Measurements from ENCODE around the gene NSUN6. TPM values are rescaled to one million over a fixed set of nuclear protein-coding genes. Genes with fewer than 3 reads are reported as not detected.

The NSUN6 gene
- polyA plus RNA-seq (2013, experiment 1 of 4): 18.5 TPM
- 22.2 TPM for polyA plus RNA-seq (2013, experiment 2 of 4)
- 18.6 TPM for polyA plus RNA-seq (2013, experiment 3 of 4)
- polyA plus RNA-seq (2013, experiment 4 of 4): 18.9 TPM

- WGBS, 2 experiments: 1% methylated on average over 39 of the region's 39 CpGs
- Histone ChIP-seq H3K4me1 (ENCODE audit: control insufficient read depth, insufficient read depth, low read length) (peaks cover 10% of the 10 kb centered on the region), H3K36me3 (ENCODE audit: control insufficient read depth, insufficient read depth, low read length) (no peaks in the 10 kb centered on the region), H3K27ac (ENCODE audit: insufficient read depth, low read depth, low read length, poor library complexity, severe bottlenecking) (peak within 1 kb of the TSS; percentile 60), H3K9me3 (ENCODE audit: control insufficient read depth, low read length) (no peaks in the 10 kb centered on the region), H3K4me3 (ENCODE audit: insufficient read depth, low read depth, low read length) (peak within 1 kb of the TSS; percentile 70), H3K27me3 (ENCODE audit: control insufficient read depth, insufficient read depth, low read length, poor library complexity, severe bottlenecking) (no peaks in the 10 kb centered on the region)
Observed at GRCh38 chr10:18651324-18652007, at the start of gene NSUN6. Gene NSUN6 (minus strand): TSS chr10:18651587. CDS start chr10:18651203, 384 bp downstream.

GRCh38 chr10:18699849-18700840 lies 48.8 kb upstream of the NSUN6 start:
- no peaks in the 10 kb centered on the region for H3K36me3 ChIP-seq (ENCODE audit: control insufficient read depth, insufficient read depth, low read length)
- H3K4me1 ChIP-seq (ENCODE audit: control insufficient read depth, insufficient read depth, low read length): no peaks in the 10 kb centered on the region
- WGBS, 2 experiments: 91 to 92% methylated on average over 6 of the region's 6 CpGs
- H3K4me3 ChIP-seq (ENCODE audit: insufficient read depth, low read depth, low read length): no peak overlapping the region
- no peak overlapping the region for H3K27ac ChIP-seq (ENCODE audit: insufficient read depth, low read depth, low read length, poor library complexity, severe bottlenecking)
- H3K9me3 ChIP-seq (ENCODE audit: control insufficient read depth, low read length): no peaks in the 10 kb centered on the region
- H3K27me3 ChIP-seq (ENCODE audit: control insufficient read depth, insufficient read depth, low read length, poor library complexity, severe bottlenecking): no peaks in the 10 kb centered on the region

- 91 to 95% methylated on average over 6 of the region's 6 CpGs for WGBS, 2 experiments
- H3K4me3 ChIP-seq (ENCODE audit: insufficient read depth, low read depth, low read length): no peak overlapping the region
- H3K36me3 ChIP-seq (ENCODE audit: control insufficient read depth, insufficient read depth, low read length): no peaks in the 10 kb centered on the region
- H3K4me1 ChIP-seq (ENCODE audit: control insufficient read depth, insufficient read depth, low read length): no peaks in the 10 kb centered on the region
- H3K27me3 ChIP-seq (ENCODE audit: control insufficient read depth, insufficient read depth, low read length, poor library complexity, severe bottlenecking): no peaks in the 10 kb centered on the region
- no peak overlapping the region for H3K27ac ChIP-seq (ENCODE audit: insufficient read depth, low read depth, low read length, poor library complexity, severe bottlenecking)
- no peaks in the 10 kb centered on the region for H3K9me3 ChIP-seq (ENCODE audit: control insufficient read depth, low read length)
Observed at GRCh38 chr10:18690541-18690940, 39.2 kb upstream of the NSUN6 start.

- no peaks in the 10 kb centered on the region for H3K27me3 ChIP-seq (ENCODE audit: control insufficient read depth, insufficient read depth, low read length, poor library complexity, severe bottlenecking)
- WGBS, 2 experiments: no CpG with 5 or more reads among the region's 3 CpGs
- H3K9me3 ChIP-seq (ENCODE audit: control insufficient read depth, low read length): no peaks in the 10 kb centered on the region
- no peak overlapping the region for H3K4me3 ChIP-seq (ENCODE audit: insufficient read depth, low read depth, low read length)
- H3K4me1 ChIP-seq (ENCODE audit: control insufficient read depth, insufficient read depth, low read length): no peaks in the 10 kb centered on the region
- H3K27ac ChIP-seq (ENCODE audit: insufficient read depth, low read depth, low read length, poor library complexity, severe bottlenecking): no peak overlapping the region
- H3K36me3 ChIP-seq (ENCODE audit: control insufficient read depth, insufficient read depth, low read length): no peaks in the 10 kb centered on the region
Observed at GRCh38 chr10:18689498-18689897, 38.1 kb upstream of the NSUN6 start.

- Histone ChIP-seq H3K27me3 (ENCODE audit: control insufficient read depth, insufficient read depth, low read length, poor library complexity, severe bottlenecking) (no peaks in the 10 kb centered on the region), H3K9me3 (ENCODE audit: control insufficient read depth, low read length) (no peaks in the 10 kb centered on the region), H3K27ac (ENCODE audit: insufficient read depth, low read depth, low read length, poor library complexity, severe bottlenecking) (no peak overlapping the region), H3K36me3 (ENCODE audit: control insufficient read depth, insufficient read depth, low read length) (no peaks in the 10 kb centered on the region), H3K4me1 (ENCODE audit: control insufficient read depth, insufficient read depth, low read length) (no peaks in the 10 kb centered on the region), H3K4me3 (ENCODE audit: insufficient read depth, low read depth, low read length) (no peak overlapping the region)
- 90 to 99% methylated on average over 5 of the region's 5 CpGs for WGBS, 2 experiments
Observed at GRCh38 chr10:18687706-18688105, 36.3 kb upstream of the NSUN6 start.

- Histone ChIP-seq H3K27me3 (ENCODE audit: control insufficient read depth, insufficient read depth, low read length, poor library complexity, severe bottlenecking) (no peaks in the 10 kb centered on the region), H3K27ac (ENCODE audit: insufficient read depth, low read depth, low read length, poor library complexity, severe bottlenecking) (no peak overlapping the region), H3K9me3 (ENCODE audit: control insufficient read depth, low read length) (no peaks in the 10 kb centered on the region), H3K4me1 (ENCODE audit: control insufficient read depth, insufficient read depth, low read length) (no peaks in the 10 kb centered on the region), H3K4me3 (ENCODE audit: insufficient read depth, low read depth, low read length) (no peak overlapping the region), H3K36me3 (ENCODE audit: control insufficient read depth, insufficient read depth, low read length) (no peaks in the 10 kb centered on the region)
- WGBS, 2 experiments: 92 to 94% methylated on average over 7 of the region's 7 CpGs
Observed at GRCh38 chr10:18687195-18687594, 35.8 kb upstream of the NSUN6 start.

GRCh38 chr10:18685555-18685954 lies 34.2 kb upstream of the NSUN6 start:
- WGBS, 2 experiments: 88 to 93% methylated on average over 7 of the region's 7 CpGs
- Histone ChIP-seq H3K9me3 (ENCODE audit: control insufficient read depth, low read length) (no peaks in the 10 kb centered on the region), H3K27ac (ENCODE audit: insufficient read depth, low read depth, low read length, poor library complexity, severe bottlenecking) (no peak overlapping the region), H3K36me3 (ENCODE audit: control insufficient read depth, insufficient read depth, low read length) (no peaks in the 10 kb centered on the region), H3K4me3 (ENCODE audit: insufficient read depth, low read depth, low read length) (no peak overlapping the region), H3K27me3 (ENCODE audit: control insufficient read depth, insufficient read depth, low read length, poor library complexity, severe bottlenecking) (no peaks in the 10 kb centered on the region), H3K4me1 (ENCODE audit: control insufficient read depth, insufficient read depth, low read length) (no peaks in the 10 kb centered on the region)

GRCh38 chr10:18684953-18685352 lies 33.6 kb upstream of the NSUN6 start:
- H3K9me3 ChIP-seq (ENCODE audit: control insufficient read depth, low read length): no peaks in the 10 kb centered on the region
- H3K27ac ChIP-seq (ENCODE audit: insufficient read depth, low read depth, low read length, poor library complexity, severe bottlenecking): no peak overlapping the region
- 89 to 95% methylated on average over 3 of the region's 3 CpGs for WGBS, 2 experiments
- H3K4me3 ChIP-seq (ENCODE audit: insufficient read depth, low read depth, low read length): no peak overlapping the region
- H3K36me3 ChIP-seq (ENCODE audit: control insufficient read depth, insufficient read depth, low read length): no peaks in the 10 kb centered on the region
- no peaks in the 10 kb centered on the region for H3K27me3 ChIP-seq (ENCODE audit: control insufficient read depth, insufficient read depth, low read length, poor library complexity, severe bottlenecking)
- H3K4me1 ChIP-seq (ENCODE audit: control insufficient read depth, insufficient read depth, low read length): no peaks in the 10 kb centered on the region

- WGBS, 2 experiments: 83 to 100% methylated on average over 1 of the region's 1 CpG
Observed at GRCh38 chr10:18684416-18684815, 33.0 kb upstream of the NSUN6 start.

GRCh38 chr10:18683427-18683826 lies 32.0 kb upstream of the NSUN6 start:
- Histone ChIP-seq H3K9me3 (ENCODE audit: control insufficient read depth, low read length) (no peaks in the 10 kb centered on the region), H3K27ac (ENCODE audit: insufficient read depth, low read depth, low read length, poor library complexity, severe bottlenecking) (no peak overlapping the region), H3K4me1 (ENCODE audit: control insufficient read depth, insufficient read depth, low read length) (no peaks in the 10 kb centered on the region), H3K4me3 (ENCODE audit: insufficient read depth, low read depth, low read length) (no peak overlapping the region), H3K36me3 (ENCODE audit: control insufficient read depth, insufficient read depth, low read length) (no peaks in the 10 kb centered on the region), H3K27me3 (ENCODE audit: control insufficient read depth, insufficient read depth, low read length, poor library complexity, severe bottlenecking) (no peaks in the 10 kb centered on the region)
- 88 to 100% methylated on average over 1 of the region's 1 CpG for WGBS, 2 experiments

More at GRCh38 chr10:18684416-18684815, 33.0 kb upstream of the NSUN6 start:
- H3K27me3 ChIP-seq (ENCODE audit: control insufficient read depth, insufficient read depth, low read length, poor library complexity, severe bottlenecking): no peaks in the 10 kb centered on the region
- H3K27ac ChIP-seq (ENCODE audit: insufficient read depth, low read depth, low read length, poor library complexity, severe bottlenecking): no peak overlapping the region
- no peak overlapping the region for H3K4me3 ChIP-seq (ENCODE audit: insufficient read depth, low read depth, low read length)
- no peaks in the 10 kb centered on the region for H3K4me1 ChIP-seq (ENCODE audit: control insufficient read depth, insufficient read depth, low read length)
- no peaks in the 10 kb centered on the region for H3K9me3 ChIP-seq (ENCODE audit: control insufficient read depth, low read length)
- H3K36me3 ChIP-seq (ENCODE audit: control insufficient read depth, insufficient read depth, low read length): no peaks in the 10 kb centered on the region

All from ectodermal cell (in vitro differentiated cells).